A549 (cell line): ENCODE data around the gene ANKS1B. TPM values are rescaled to one million over a fixed set of nuclear protein-coding genes. Genes with fewer than 3 reads are reported as not detected.

ENCODE experiments used
- ATAC-seq, 2 experiments: fragments of 200-7000 bp in 1 of 2; fragments of >200 bp in 1 of 2; cut with Nextera tagmentation in 1 of 2; cut with Tn5 transposase in 1 of 2; 3 replicates each; pipeline versions ENCODE4 v1.8.0 to v1.9.1; 2018 to 2020; ENCODE audit warnings: mild to moderate bottlenecking in 1 of 2, moderate library complexity in 1 of 2
- CTCF ChIA-PET: fragments of 300-600 bp; sonication (Branson Sonifier 250); formaldehyde crosslinking; extraction: SDS; loops from one replicate; lab custom pipeline; 2021; ENCODE audit warnings: antibody characterized with exemption, inconsistent platforms; lab: Yijun Ruan, JAX
- POLR2A ChIA-PET: fragments of 350-600 bp; formaldehyde crosslinking; extraction: SDS; loops from one replicate; lab custom pipeline; 2021; ENCODE audit warnings: antibody characterized with exemption, inconsistent platforms; lab: Yijun Ruan, JAX
- DNase-seq, 2 experiments: peaks; one replicate each; pipeline versions ENCODE4 v3.0.0 to v3.0.0-alpha.2; 2011 to 2016; ENCODE audit warnings: low read depth in 1 of 2, low spot score in 1 of 2
- FAIRE-seq: peaks from 2 replicates; lab custom pipeline; 2011; peaks lifted over from hg19 to GRCh38; lab: Jason Lieb, UNC
- H3K27ac ChIP-seq, 2 experiments: fragments of >200 bp; sonication (Bioruptor Twin); formaldehyde crosslinking; 3 replicates each; pipeline ENCODE4 v1.5.1; 2016 to 2017
- H3K4me1 ChIP-seq: fragments of >200 bp; sonication (Bioruptor Twin); formaldehyde crosslinking; 3 replicates; pipeline ENCODE4 v1.6.1; 2016
- H3K4me2 ChIP-seq: fragments of >200 bp; sonication (Bioruptor Twin); formaldehyde crosslinking; 3 replicates; pipeline ENCODE4 v1.6.1; 2016
- H3K4me3 ChIP-seq: fragments of >200 bp; sonication (Bioruptor Twin); formaldehyde crosslinking; 3 replicates; pipeline ENCODE4 v1.5.1; 2016
- H3K9me3 ChIP-seq: fragments of >200 bp; sonication (Bioruptor Twin); formaldehyde crosslinking; 3 replicates; pipeline ENCODE4 v1.6.1; 2016
- ATOH8 ChIP-seq: fragments of 250-450 bp; sonication (Bioruptor Pico); IDR thresholded peaks from 2 replicates; pipeline ENCODE4 v1.5.0; 2020; ENCODE audit warnings: low read depth, mild to moderate bottlenecking, moderate library complexity
- CHD4 ChIP-seq: fragments of 200-600 bp; sonication (generic); IDR thresholded peaks from 2 replicates; pipeline ENCODE4 v1.6.1; 2016; ENCODE audit warnings: antibody characterized with exemption, mild to moderate bottlenecking, borderline replicate concordance
- EHF ChIP-seq: fragments of 250-450 bp; sonication (Bioruptor Pico); IDR thresholded peaks from 2 replicates; pipeline ENCODE4 v1.5.0; 2020; ENCODE audit warnings: mild to moderate bottlenecking
- EP300 ChIP-seq, 2 experiments: fragments of >200 bp; sonication (Bioruptor Twin); formaldehyde crosslinking; IDR thresholded peaks; 2 replicates in 1 of 2; 3 replicates in 1 of 2; pipeline ENCODE4 v1.6.1; 2016 to 2017
- ESRRA ChIP-seq: fragments of 150-350 bp; IDR thresholded peaks from 2 replicates; pipeline ENCODE4 v1.6.1; 2014; ENCODE audit warnings: mild to moderate bottlenecking, low read length, borderline replicate concordance
- FOSB ChIP-seq: fragments of 250-450 bp; sonication (Bioruptor Pico); IDR thresholded peaks from 2 replicates; pipeline ENCODE4 v1.5.0; 2020; ENCODE audit warnings: mild to moderate bottlenecking, moderate library complexity
- FOXS1 ChIP-seq: fragments of 250-450 bp; sonication (Bioruptor Pico); IDR thresholded peaks from 2 replicates; pipeline ENCODE4 v1.5.0; 2020; ENCODE audit warnings: mild to moderate bottlenecking, moderate library complexity
- GATA3 ChIP-seq: IDR thresholded peaks from 2 replicates; pipeline ENCODE4 v1.6.1; 2012; ENCODE audit warnings: borderline replicate concordance
- HES2 ChIP-seq: fragments of >200 bp; sonication (Bioruptor Twin); formaldehyde crosslinking; IDR thresholded peaks from 2 replicates; pipeline ENCODE4 v1.6.1; 2016
- HEYL ChIP-seq: fragments of 250-450 bp; sonication (Bioruptor Pico); IDR thresholded peaks from 2 replicates; pipeline ENCODE4 v1.8.0; 2021; ENCODE audit warnings: mild to moderate bottlenecking, moderate library complexity
- HOXB13 ChIP-seq: fragments of 250-450 bp; sonication (Bioruptor Pico); IDR thresholded peaks from 2 replicates; pipeline ENCODE4 v1.5.0; 2020; ENCODE audit warnings: low read depth, mild to moderate bottlenecking, moderate library complexity
- KDM5A ChIP-seq: fragments of 200-600 bp; sonication (generic); IDR thresholded peaks from 2 replicates; pipeline ENCODE4 v1.6.1; 2016; ENCODE audit warnings: antibody characterized with exemption, mild to moderate bottlenecking
- MAFK ChIP-seq: fragments of 450-650 bp; IDR thresholded peaks from 2 replicates; pipeline ENCODE4 v1.6.1; 2014; ENCODE audit not compliant: partially characterized antibody
- MAZ ChIP-seq: fragments of 150-350 bp; IDR thresholded peaks from 2 replicates; pipeline ENCODE4 v1.6.1; 2014; ENCODE audit warnings: antibody characterized with exemption, low read depth, low read length, borderline replicate concordance
- MYC ChIP-seq: IDR thresholded peaks from 2 replicates; pipeline ENCODE4 v1.6.1; 2012; ENCODE audit warnings: mild to moderate bottlenecking, inconsistent platforms, low read length, improper control_type of control experiment, borderline replicate concordance
- NR3C1 ChIP-seq: fragments of >200 bp; sonication (Bioruptor Twin); formaldehyde crosslinking; IDR thresholded peaks from 3 replicates; pipeline ENCODE4 v1.6.1; 2017
- POLR2AphosphoS2 ChIP-seq: conservative IDR thresholded peaks from 2 replicates; pipeline ENCODE4 v1.6.1; 2012; ENCODE audit warnings: low read length, improper control_type of control experiment, inconsistent platforms
- SMC3 ChIP-seq: fragments of >200 bp; sonication (Bioruptor Twin); formaldehyde crosslinking; IDR thresholded peaks from 3 replicates; pipeline ENCODE4 v1.6.1; 2018; ENCODE audit warnings: inconsistent platforms
- ZC3H11A ChIP-seq: fragments of 450-650 bp; IDR thresholded peaks from 2 replicates; pipeline ENCODE4 v1.6.1; 2014; ENCODE audit warnings: antibody characterized with exemption, mild to moderate bottlenecking
- ZFP36 ChIP-seq: fragments of 450-650 bp; IDR thresholded peaks from 2 replicates; pipeline ENCODE4 v1.6.1; 2014; ENCODE audit warnings: borderline replicate concordance; ENCODE audit not compliant: partially characterized antibody
- ZNF302 ChIP-seq: fragments of 250-450 bp; sonication (Bioruptor Pico); IDR thresholded peaks from 2 replicates; pipeline ENCODE4 v1.9.0; 2021; ENCODE audit warnings: inconsistent platforms, mild to moderate bottlenecking, moderate library complexity
- WGBS: methylation state at CpG from one replicate; pipeline ENCODE4 v1.1.6; 2017; ENCODE audit errors: missing lambda C conversion rate; 5-methylcytosine and 5-hydroxymethylcytosine counted together
- polyA plus RNA-seq, 4 experiments: library from polyadenylated mRNA; depleted of rRNA in 3 of 4; stranded (reverse); fragments of >200 nt; fragmentation: RNase III in 1 of 4; extraction: RNeasy Plus Mini Kit Qiagen cat#74134 plus additional on column Dnase treatment in 1 of 4; gene quantifications; 2 replicates in 3 of 4; 3 replicates in 1 of 4; pipeline ENCODE4 v1.2.3, GENCODE V29; 2011 to 2017
- TF ChIP-seq, protein P1 (sequence below): fragments of 150-350 bp; IDR thresholded peaks from 2 replicates; pipeline ENCODE4 v1.6.1; 2014; ENCODE audit warnings: low read depth, mild to moderate bottlenecking, low read length
- TF ChIP-seq, protein P2 (sequence below): fragments of 250-450 bp; sonication (Bioruptor Pico); IDR thresholded peaks from 2 replicates; pipeline ENCODE4 v1.5.0; 2021; ENCODE audit warnings: mild to moderate bottlenecking, moderate library complexity, borderline replicate concordance
- TF ChIP-seq, protein P3 (sequence below): IDR thresholded peaks from 2 replicates; pipeline ENCODE4 v1.6.1; 2012

ANKS1B gene
- polyA plus RNA-seq, 2 of the 4 experiments (the other 2 are of a cell fraction): 1.5 to 2.2 TPM

GRCh38 chr12:99713946-99714520 lies 270.7 kb downstream of the ANKS1B start:
- Histone ChIP-seq H3K4me1 (no peaks in the 10 kb centered on the region), H3K27ac (no peak overlapping the region), H3K4me3 (no peak overlapping the region), H3K9me3 (no peaks in the 10 kb centered on the region), H3K4me2 (no peak overlapping the region)
- DNase-seq: no peak
- CTCF ChIA-PET: no interaction called here
- ATAC-seq: no peak
- FAIRE-seq: no peak
- 39% methylated on average over 3 of the region's 3 CpGs for WGBS
- TF ChIP-seq HES2 (no peak), NR3C1 (no peak), EP300 (IDR thresholded peaks at IDR 0.05) (no peak), MAZ (no peak), ESRRA (no peak), ZFP36 (no peak), MAFK (no peak), MYC (no peak)
- POLR2A ChIA-PET: no interaction called here

DNA sequence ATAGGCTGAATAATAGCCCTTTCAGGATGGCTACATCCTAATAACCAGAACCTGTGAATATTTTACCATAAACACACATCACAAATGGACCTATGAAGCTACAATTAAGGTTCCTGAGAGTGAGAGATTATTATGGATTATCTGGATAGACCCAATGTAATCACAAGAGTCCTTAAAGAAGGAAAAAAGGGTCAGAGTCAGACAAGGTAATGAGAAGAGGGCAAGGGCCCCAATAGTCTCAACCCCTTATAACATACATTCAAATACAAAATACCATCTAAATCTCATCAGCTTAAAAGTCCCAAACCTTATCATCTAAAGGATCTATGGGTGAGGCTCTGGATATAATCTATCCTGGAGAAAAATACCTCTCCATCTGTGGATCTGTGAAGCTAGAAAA lies 272.5 kb downstream of the ANKS1B start:
- DNase-seq (no peak), ATAC-seq (no peak), FAIRE-seq (no peak)
- no peak overlapping the region for H3K4me2 ChIP-seq
- POLR2A ChIA-PET: no interaction called here
- CTCF ChIA-PET: no interaction called here
- H3K9me3 ChIP-seq: no peaks in the 10 kb centered on the region
- no peak for TF ChIP-seq EP300 (IDR thresholded peaks at IDR 0.05)
- TF ChIP-seq, protein P1, sequence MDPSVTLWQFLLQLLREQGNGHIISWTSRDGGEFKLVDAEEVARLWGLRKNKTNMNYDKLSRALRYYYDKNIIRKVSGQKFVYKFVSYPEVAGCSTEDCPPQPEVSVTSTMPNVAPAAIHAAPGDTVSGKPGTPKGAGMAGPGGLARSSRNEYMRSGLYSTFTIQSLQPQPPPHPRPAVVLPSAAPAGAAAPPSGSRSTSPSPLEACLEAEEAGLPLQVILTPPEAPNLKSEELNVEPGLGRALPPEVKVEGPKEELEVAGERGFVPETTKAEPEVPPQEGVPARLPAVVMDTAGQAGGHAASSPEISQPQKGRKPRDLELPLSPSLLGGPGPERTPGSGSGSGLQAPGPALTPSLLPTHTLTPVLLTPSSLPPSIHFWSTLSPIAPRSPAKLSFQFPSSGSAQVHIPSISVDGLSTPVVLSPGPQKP: no peak
- TF ChIP-seq ZNF302 (CRISPR knock-in tag): no peak
- TF ChIP-seq, protein P2, sequence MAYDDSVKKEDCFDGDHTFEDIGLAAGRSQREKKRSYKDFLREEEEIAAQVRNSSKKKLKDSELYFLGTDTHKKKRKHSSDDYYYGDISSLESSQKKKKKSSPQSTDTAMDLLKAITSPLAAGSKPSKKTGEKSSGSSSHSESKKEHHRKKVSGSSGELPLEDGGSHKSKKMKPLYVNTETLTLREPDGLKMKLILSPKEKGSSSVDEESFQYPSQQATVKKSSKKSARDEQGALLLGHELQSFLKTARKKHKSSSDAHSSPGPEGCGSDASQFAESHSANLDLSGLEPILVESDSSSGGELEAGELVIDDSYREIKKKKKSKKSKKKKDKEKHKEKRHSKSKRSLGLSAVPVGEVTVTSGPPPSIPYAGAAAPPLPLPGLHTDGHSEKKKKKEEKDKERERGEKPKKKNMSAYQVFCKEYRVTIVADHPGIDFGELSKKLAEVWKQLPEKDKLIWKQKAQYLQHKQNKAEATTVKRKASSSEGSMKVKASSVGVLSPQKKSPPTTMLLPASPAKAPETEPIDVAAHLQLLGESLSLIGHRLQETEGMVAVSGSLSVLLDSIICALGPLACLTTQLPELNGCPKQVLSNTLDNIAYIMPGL (CRISPR knock-in tag): no peak
- TF ChIP-seq FOXS1 (CRISPR knock-in tag): no peak
- TF ChIP-seq MYC: no peak
- no peak for TF ChIP-seq ESRRA
- no peak for TF ChIP-seq HEYL (CRISPR knock-in tag)
- no peak for TF ChIP-seq GATA3
- no peak for TF ChIP-seq FOSB (CRISPR knock-in tag)
- TF ChIP-seq SMC3: no peak
- TF ChIP-seq KDM5A: no peak
- TF ChIP-seq, protein P3, sequence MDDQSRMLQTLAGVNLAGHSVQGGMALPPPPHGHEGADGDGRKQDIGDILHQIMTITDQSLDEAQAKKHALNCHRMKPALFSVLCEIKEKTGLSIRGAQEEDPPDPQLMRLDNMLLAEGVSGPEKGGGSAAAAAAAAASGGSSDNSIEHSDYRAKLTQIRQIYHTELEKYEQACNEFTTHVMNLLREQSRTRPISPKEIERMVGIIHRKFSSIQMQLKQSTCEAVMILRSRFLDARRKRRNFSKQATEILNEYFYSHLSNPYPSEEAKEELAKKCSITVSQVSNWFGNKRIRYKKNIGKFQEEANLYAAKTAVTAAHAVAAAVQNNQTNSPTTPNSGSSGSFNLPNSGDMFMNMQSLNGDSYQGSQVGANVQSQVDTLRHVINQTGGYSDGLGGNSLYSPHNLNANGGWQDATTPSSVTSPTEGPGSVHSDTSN: no peak
- TF ChIP-seq ZC3H11A: no peak
- no peak for TF ChIP-seq NR3C1
- no peak overlapping the region for H3K27ac ChIP-seq
- no peaks in the 10 kb centered on the region for H3K4me1 ChIP-seq
- no peak overlapping the region for H3K4me3 ChIP-seq

- no peaks in the 10 kb centered on the region for H3K4me1 ChIP-seq
- CTCF ChIA-PET: interaction anchor here (0.6 to 0.9 kb wide), 2 partner anchors 166 to 365 kb away, joined by 3 to 4 read pairs; no protein-coding TSS in a partner anchor
- FAIRE-seq: peak; percentile 18
- no peak overlapping the region for H3K27ac ChIP-seq
- no peak for ATAC-seq
- H3K9me3 ChIP-seq: no peaks in the 10 kb centered on the region
- 0% methylated on average over 1 of the region's 1 CpG for WGBS
- no peak for TF ChIP-seq EHF (CRISPR knock-in tag)
- TF ChIP-seq HOXB13 (CRISPR knock-in tag): no peak
- TF ChIP-seq POLR2AphosphoS2: no peak
- no peak for TF ChIP-seq CHD4
- TF ChIP-seq ATOH8 (CRISPR knock-in tag): no peak
- TF ChIP-seq EP300 (IDR thresholded peaks at IDR 0.05): no peak
- no peak overlapping the region for H3K4me3 ChIP-seq
- POLR2A ChIA-PET: no interaction called here
- no peak overlapping the region for H3K4me2 ChIP-seq
- no peak for DNase-seq
These were observed 273.5 kb downstream of the ANKS1B start for GRCh38 chr12:99711246-99711645.
